ENCODE data around the gene RUNX1. TPM values are rescaled to one million over a fixed set of nuclear protein-coding genes. Genes with fewer than 3 reads are reported as not detected.

RUNX1 gene
- total and polyA plus RNA-seq, 2 donors (not counting 3 experiments of a cell fraction or from before 2014, with no cell fraction given): 4.6 to 17.9 TPM

- Histone ChIP-seq H2AFZ (ENCODE audit: low read depth, low read length) (no peak overlapping the region), H3K9me3 (replicated peaks; ENCODE audit: control insufficient read depth, insufficient read depth, low read length) (no peaks in the 10 kb centered on the region), H3K36me3 (ENCODE audit: control insufficient read depth in 2 of 2, extremely low read depth in 1 of 2, insufficient read depth in 2 of 2, low read length in 2 of 2) (no peaks in the 10 kb centered on the region), H3K27ac (ENCODE audit: insufficient read depth, low read depth, low read length) (no peak overlapping the region), H3K9me1 (replicated peaks; ENCODE audit: control insufficient read depth, extremely low read depth, insufficient read depth, low read length) (no peaks in the 10 kb centered on the region), H3K4me1 (ENCODE audit: control insufficient read depth, extremely low read depth, insufficient read depth, low read length) (peaks cover under 1% of the 10 kb centered on the region), H3K9ac (replicated peaks; ENCODE audit: extremely low read depth, insufficient read depth, low read length) (no peak overlapping the region), H3K4me3 (replicated peaks in 1 of 3; ENCODE audit: insufficient read depth in 1 of 3, low read depth in 1 of 3, low read length in 3 of 3) (no peak overlapping the region), H3K27me3 (ENCODE audit: control insufficient read depth in 2 of 2, insufficient read depth in 2 of 2, low read length in 2 of 2) (peaks cover 16 to 20% of the 10 kb centered on the region in 2 experiments), H3K79me2 (ENCODE audit: control insufficient read depth, insufficient read depth, low read length) (no peaks in the 10 kb centered on the region), H4K20me1 (replicated peaks; ENCODE audit: control insufficient read depth, extremely low read depth, insufficient read depth, low read length) (no peaks in the 10 kb centered on the region), H3K4me2 (ENCODE audit: insufficient read depth, low read length) (no peak overlapping the region)
- FAIRE-seq (no peak), DNase-seq (ENCODE audit: low read depth, low spot score) (no peak)
- POLR2A ChIA-PET: no interaction called here
- BruUV-seq (replicated peaks): no TSS peak
- dilution Hi-C loops (cut with MboI; ENCODE audit: extremely low pct_ligation_motif_present, low sequenced_read_pairs): no loop called here
- intact Hi-C loops (cut with micrococcal nuclease): no loop called here
- CTCF ChIA-PET: interaction anchor here (0.6 to 1.0 kb wide), 2 partner anchors 30 to 63 kb away, joined by 3 read pairs; no protein-coding TSS in a partner anchor
- TF ChIP-seq MAX (IDR thresholded peaks at IDR 0.05; ENCODE audit: insufficient read depth, insufficient read length) (no peak), MYC (IDR thresholded peaks at IDR 0.05; ENCODE audit: low read depth, low read length) (no peak), CTCF (IDR thresholded peaks at IDR 0.05; ENCODE audit: extremely low read depth in 1 of 2, insufficient read depth in 1 of 2, low read depth in 1 of 2, low read length in 2 of 2) (no peak), POLR2AphosphoS5 (IDR thresholded peaks at IDR 0.05; ENCODE audit: insufficient read depth, low read depth, low read length) (no peak)
Observed at GRCh38 chr21:34932233-34932632, 116.9 kb downstream of the RUNX1 start.

GRCh38 chr21:34930971-34931370, 118.1 kb downstream of the RUNX1 start:
- Histone ChIP-seq H3K9me1 (replicated peaks; ENCODE audit: control insufficient read depth, extremely low read depth, insufficient read depth, low read length) (no peaks in the 10 kb centered on the region), H3K27ac (ENCODE audit: insufficient read depth, low read depth, low read length) (no peak overlapping the region), H3K4me2 (ENCODE audit: insufficient read depth, low read length) (no peak overlapping the region), H3K36me3 (ENCODE audit: control insufficient read depth in 2 of 2, extremely low read depth in 1 of 2, insufficient read depth in 2 of 2, low read length in 2 of 2) (no peaks in the 10 kb centered on the region), H2AFZ (ENCODE audit: low read depth, low read length) (no peak overlapping the region), H4K20me1 (replicated peaks; ENCODE audit: control insufficient read depth, extremely low read depth, insufficient read depth, low read length) (no peaks in the 10 kb centered on the region), H3K4me1 (ENCODE audit: control insufficient read depth, extremely low read depth, insufficient read depth, low read length) (no peaks in the 10 kb centered on the region), H3K9ac (replicated peaks; ENCODE audit: extremely low read depth, insufficient read depth, low read length) (no peak overlapping the region), H3K27me3 (ENCODE audit: control insufficient read depth in 2 of 2, insufficient read depth in 2 of 2, low read length in 2 of 2) (peaks cover 13 to 19% of the 10 kb centered on the region in 2 experiments), H3K4me3 (replicated peaks in 1 of 3; ENCODE audit: insufficient read depth in 1 of 3, low read depth in 1 of 3, low read length in 3 of 3) (no peak overlapping the region), H3K79me2 (ENCODE audit: control insufficient read depth, insufficient read depth, low read length) (no peaks in the 10 kb centered on the region), H3K9me3 (replicated peaks; ENCODE audit: control insufficient read depth, insufficient read depth, low read length) (no peaks in the 10 kb centered on the region)
- peak; percentile 42 for FAIRE-seq
- dilution Hi-C loops (cut with MboI; ENCODE audit: extremely low pct_ligation_motif_present, low sequenced_read_pairs): no loop called here
- intact Hi-C loops (cut with micrococcal nuclease): no loop called here
- ChIA-PET CTCF (no interaction called here), POLR2A (no interaction called here)
- no peak for DNase-seq (ENCODE audit: low read depth, low spot score)
- no peak for TF ChIP-seq MYC (IDR thresholded peaks at IDR 0.05; ENCODE audit: low read depth, low read length)
- peak; percentile 36 for TF ChIP-seq FOS (IDR thresholded peaks at IDR 0.05; ENCODE audit: borderline replicate concordance, insufficient read depth, low read length)
- TF ChIP-seq GATA2 (IDR thresholded peaks at IDR 0.05; ENCODE audit: insufficient read depth, insufficient read length, low read depth, low read length): no peak
- no TSS peak for BruUV-seq (replicated peaks)

Data from endothelial cell of umbilical vein (primary cell).